Activated CD4-positive, alpha-beta memory T cell treated with anti-CD3 and anti-CD28 coated beads, Interleukin-2, amount 10 ng/mL, durations not matched to agents 7 days and 5 days (primary cell): Measurements from ENCODE around the gene STX10. TPM values are rescaled to one million over a fixed set of nuclear protein-coding genes. Genes with fewer than 3 reads are reported as not detected.

Experiments
- CTCF ChIA-PET: fragments of 350-600 bp; sonication (Branson Sonifier 250); formaldehyde crosslinking; loops from one replicate; lab custom pipeline; 2021; ENCODE audit warnings: antibody characterized with exemption, inconsistent platforms; lab: Charles Lee
- POLR2A ChIA-PET: fragments of 350-600 bp; sonication (Branson Sonifier 250); formaldehyde crosslinking; loops from one replicate; lab custom pipeline; 2021; ENCODE audit warnings: antibody characterized with exemption; lab: Charles Lee
- DNase-seq: peaks from one replicate; pipeline ENCODE4 v3.0.0-alpha.2; 2020
- H3K27ac Mint-ChIP-seq: one replicate; pipeline ENCODE4 v1.8.0; 2021; ENCODE audit warnings: mild to moderate bottlenecking, mixed read lengths
- H3K27me3 Mint-ChIP-seq: one replicate; pipeline ENCODE4 v1.8.0; 2021; ENCODE audit warnings: mixed read lengths
- H3K36me3 Mint-ChIP-seq: one replicate; pipeline ENCODE4 v1.8.0; 2021; ENCODE audit warnings: low read depth, mixed read lengths
- H3K4me1 Mint-ChIP-seq: one replicate; pipeline ENCODE4 v1.8.0; 2021; ENCODE audit warnings: mixed read lengths
- H3K4me3 Mint-ChIP-seq: one replicate; pipeline ENCODE4 v1.8.0; 2021; ENCODE audit warnings: mild to moderate bottlenecking, mixed read lengths
- H3K9me3 Mint-ChIP-seq: one replicate; pipeline ENCODE4 v1.8.0; 2021; ENCODE audit warnings: mixed read lengths
- total RNA-seq, 2 experiments: library from RNA; stranded (reverse); gene quantifications; one replicate each; pipeline ENCODE4 v1.2.3, GENCODE V29; 2021

Gene STX10
- total RNA-seq, 2 experiments from 2014 or later, result 69.0 to 72.2 TPM

DNA sequence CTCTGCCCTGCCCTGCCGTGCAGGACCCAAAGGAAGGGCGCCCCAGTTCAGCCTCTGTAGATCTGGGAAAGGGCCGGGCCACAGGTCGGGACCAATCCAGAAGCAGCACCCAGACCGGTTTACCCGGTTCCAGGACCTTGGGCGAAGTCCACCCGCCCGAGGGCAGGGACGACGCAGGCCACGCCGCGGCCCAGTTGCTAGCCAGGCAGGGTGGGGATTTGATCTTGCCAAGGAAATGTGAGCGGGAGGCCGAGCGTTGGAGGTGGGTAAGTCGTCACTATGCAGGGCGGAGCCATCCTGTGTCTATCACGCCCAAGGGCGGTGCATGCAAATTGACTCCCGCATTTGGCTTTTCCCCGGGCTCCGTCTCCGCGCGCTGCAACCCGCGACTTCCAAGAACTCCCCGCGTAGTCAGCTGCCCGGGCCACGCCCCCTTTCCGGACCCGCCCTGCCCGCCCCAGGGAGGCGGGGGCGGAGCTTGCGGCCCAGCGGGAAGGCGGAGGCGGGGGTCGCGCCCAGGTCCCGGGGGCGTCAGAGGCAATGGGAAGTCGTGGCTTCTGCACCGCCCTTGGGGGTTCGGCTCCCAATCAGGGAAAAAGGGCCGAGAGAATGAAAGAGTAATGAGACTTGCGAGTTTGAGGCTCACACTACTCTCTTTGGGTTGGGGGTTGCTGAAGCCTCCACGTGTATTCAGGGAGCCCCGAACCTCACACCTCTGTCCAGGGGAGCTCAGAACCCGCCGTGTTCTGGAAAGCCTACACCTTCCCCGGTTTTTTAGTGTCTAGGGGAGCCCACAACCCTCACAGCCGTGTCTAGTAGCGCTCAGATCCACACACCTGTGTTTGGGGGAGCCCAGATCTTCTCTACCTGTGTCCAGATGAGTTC, 12.8 kb upstream of the STX10 start:
- Mint-ChIP-seq H3K4me1 (peaks cover 77% of the 10 kb centered on the region), H3K9me3 (no peaks in the 10 kb centered on the region), H3K27ac (peak overlapping the region; percentile 99), H3K4me3 (peak overlapping the region; percentile 89), H3K27me3 (no peaks in the 10 kb centered on the region), H3K36me3 (peaks cover 19% of the 10 kb centered on the region)
- ChIA-PET POLR2A (interaction anchor here (0.6 to 12.6 kb wide), 15 partner anchors 6 to 683 kb away, joined by 3 to 335 read pairs (median 9); partner anchors contain the start of genes IER2, NACC1, STX10 and TRMT1), CTCF (interaction anchor here (0.9 to 2.1 kb wide), 4 partner anchors 8 to 198 kb away, joined by 3 to 12 read pairs (median 5); no protein-coding TSS in a partner anchor)
- peak; percentile 94 for DNase-seq

DNA sequence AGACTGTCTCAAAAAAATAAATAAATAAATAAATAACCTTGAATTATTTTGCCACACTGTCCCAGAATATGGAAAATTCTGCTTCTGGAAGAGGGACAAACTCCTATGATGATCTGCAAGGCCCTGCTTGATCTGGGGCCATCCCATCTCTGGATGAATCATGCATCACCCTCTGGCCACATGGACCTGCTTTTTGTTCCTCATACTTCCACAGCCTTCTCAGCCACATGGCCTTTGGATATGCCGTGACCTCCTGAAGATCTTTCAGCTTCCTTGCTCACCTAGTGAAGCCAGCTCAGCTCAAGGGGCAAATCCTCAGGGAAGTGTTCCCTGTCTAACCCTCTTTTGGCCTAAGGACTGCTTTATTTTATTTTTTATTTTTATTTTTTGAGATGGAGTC, 10.4 kb upstream of the STX10 start:
- no peak for DNase-seq
- ChIA-PET POLR2A (interaction anchor here (1.0 to 12.6 kb wide), 2 partner anchors 9 to 43 kb away, joined by 4 to 335 read pairs; partner anchors contain the start of genes IER2, NACC1 and STX10), CTCF (interaction anchor here (0.9 to 1.1 kb wide), 2 partner anchors 22 to 35 kb away, joined by 3 to 4 read pairs; no protein-coding TSS in a partner anchor)
- Mint-ChIP-seq H3K4me1 (peaks cover 76% of the 10 kb centered on the region), H3K27ac (peak overlapping the region; percentile 54), H3K27me3 (no peaks in the 10 kb centered on the region), H3K4me3 (peak overlapping the region; percentile 41), H3K9me3 (no peaks in the 10 kb centered on the region), H3K36me3 (peaks cover 20% of the 10 kb centered on the region)

DNA sequence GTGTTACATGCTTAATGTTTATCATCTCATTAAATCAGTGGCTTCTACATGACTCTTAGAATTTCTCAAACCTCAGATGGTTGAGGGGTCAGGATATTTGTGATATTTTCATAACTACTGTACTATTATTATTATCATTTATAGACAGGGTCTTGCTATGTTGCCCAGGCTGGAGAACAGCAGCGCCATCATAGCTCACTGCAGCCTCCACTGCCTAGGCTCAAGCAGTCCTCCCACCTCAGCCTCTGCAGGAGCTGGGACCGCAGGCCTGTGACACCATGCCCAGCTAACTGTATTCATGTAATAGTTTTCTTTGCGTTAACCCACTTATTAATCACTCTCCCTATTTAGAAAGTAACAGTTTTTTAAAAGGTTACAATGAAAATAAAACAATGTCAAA, 9.5 kb upstream of the STX10 start:
- CTCF ChIA-PET, result no interaction called here
- peaks cover 68% of the 10 kb centered on the region for H3K4me1 Mint-ChIP-seq
- H3K27ac Mint-ChIP-seq, result peak overlapping the region; percentile 56
- DNase-seq, result no peak
- peaks cover 27% of the 10 kb centered on the region for H3K36me3 Mint-ChIP-seq
- POLR2A ChIA-PET, result interaction anchor here (1.7 to 12.6 kb wide), 3 partner anchors 7 to 42 kb away, joined by 4 to 335 read pairs (median 260); partner anchors contain the start of genes IER2, NACC1 and STX10
- no peaks in the 10 kb centered on the region for H3K27me3 Mint-ChIP-seq
- peak overlapping the region; percentile 18 for H3K4me3 Mint-ChIP-seq
- no peaks in the 10 kb centered on the region for H3K9me3 Mint-ChIP-seq

DNA sequence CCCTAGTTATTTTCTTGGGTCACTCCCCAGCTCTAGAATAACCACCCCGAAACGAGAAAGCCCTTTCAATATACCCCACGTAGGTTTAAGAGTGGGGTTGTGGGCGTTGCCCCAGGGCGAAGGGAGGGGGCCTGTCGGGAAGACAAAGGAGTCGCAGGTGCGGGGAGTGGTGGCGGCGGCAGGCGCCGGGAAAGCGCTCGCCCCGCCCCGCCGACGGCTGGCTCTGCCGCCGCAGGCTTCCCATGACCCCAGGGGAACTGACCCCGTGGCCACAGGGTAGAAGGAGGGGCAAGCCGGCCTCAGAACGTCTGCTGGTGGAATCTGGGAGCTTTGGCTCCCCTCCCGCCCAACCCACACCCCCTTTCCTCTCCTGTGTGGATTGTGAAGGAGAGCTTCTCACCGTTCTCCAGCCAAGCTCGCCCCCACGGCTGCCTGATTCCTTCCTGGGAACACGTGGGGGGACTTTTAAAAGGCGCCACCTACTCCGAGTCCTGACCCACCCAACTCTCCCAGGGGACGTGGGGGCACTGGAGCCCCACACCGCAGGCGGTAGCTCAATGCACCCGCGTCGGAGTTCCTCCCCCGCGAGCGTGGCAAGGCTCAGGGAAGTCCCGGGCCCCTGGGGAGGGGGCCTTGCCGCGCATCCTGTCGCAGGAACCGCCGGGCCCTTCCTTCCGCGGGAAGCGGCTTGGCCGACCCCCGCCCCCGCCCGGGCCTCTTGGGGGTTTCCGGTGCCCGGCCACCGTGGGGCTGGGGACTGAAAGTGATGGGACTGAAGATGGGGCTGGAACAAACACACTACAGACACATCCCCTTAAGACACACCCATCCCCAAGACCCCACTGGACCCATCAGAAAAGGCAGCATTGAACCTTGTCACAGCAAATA, 5.5 kb upstream of the STX10 start:
- Mint-ChIP-seq H3K36me3 (peaks cover 45% of the 10 kb centered on the region), H3K27ac (peak overlapping the region; percentile 99), H3K9me3 (no peaks in the 10 kb centered on the region), H3K4me3 (peak overlapping the region; percentile 95), H3K27me3 (no peaks in the 10 kb centered on the region), H3K4me1 (peaks cover 47% of the 10 kb centered on the region)
- peak; percentile 84 for DNase-seq
- ChIA-PET CTCF (interaction anchor here (0.7 to 4.7 kb wide), 10 partner anchors 8 to 122 kb away, joined by 3 to 36 read pairs (median 6); no protein-coding TSS in a partner anchor), POLR2A (interaction anchor here (0.7 to 6.6 kb wide), 25 partner anchors 11 to 1262 kb away, joined by 3 to 260 read pairs (median 7); partner anchors contain the start of genes JUNB and NACC1)

DNA sequence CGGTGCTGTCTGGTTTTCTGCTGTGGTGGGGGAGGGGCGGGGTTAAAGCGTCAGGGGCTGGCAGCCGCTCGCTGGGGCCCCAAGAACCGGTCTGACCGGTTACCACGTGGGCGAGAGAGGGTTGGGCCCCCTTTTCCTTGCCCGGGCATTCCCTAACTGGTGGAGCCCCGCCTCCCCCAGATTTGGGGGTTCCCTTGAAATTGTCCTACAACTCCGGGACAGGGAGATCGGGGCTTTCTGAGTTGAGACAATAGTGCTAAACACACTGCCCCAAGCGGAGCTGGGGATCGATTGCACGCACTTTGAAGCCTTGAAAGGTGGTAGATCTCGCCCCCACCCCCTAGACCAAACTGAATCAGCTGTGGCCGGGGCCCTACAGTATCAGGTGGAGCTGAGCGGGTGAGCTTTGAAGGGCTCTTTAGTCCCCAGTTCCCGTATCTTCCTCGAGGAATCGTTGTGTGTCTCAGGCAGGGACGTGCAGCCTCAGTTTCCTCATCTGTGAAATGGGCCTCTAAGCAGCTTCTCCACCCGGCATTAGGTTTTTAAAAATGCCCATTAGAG, 4.8 kb upstream of the STX10 start:
- no peaks in the 10 kb centered on the region for H3K9me3 Mint-ChIP-seq
- H3K27me3 Mint-ChIP-seq, result no peaks in the 10 kb centered on the region
- H3K27ac Mint-ChIP-seq, result peak overlapping the region; percentile 99
- DNase-seq, result peak; percentile 81
- peaks cover 44% of the 10 kb centered on the region for H3K4me1 Mint-ChIP-seq
- ChIA-PET CTCF (interaction anchor here (0.7 to 4.7 kb wide), 9 partner anchors 9 to 123 kb away, joined by 3 to 36 read pairs (median 7); no protein-coding TSS in a partner anchor), POLR2A (interaction anchor here (0.7 to 6.6 kb wide), 23 partner anchors 12 to 1263 kb away, joined by 3 to 260 read pairs (median 7); partner anchors contain the start of genes JUNB and NACC1)
- peaks cover 49% of the 10 kb centered on the region for H3K36me3 Mint-ChIP-seq
- H3K4me3 Mint-ChIP-seq, result peak overlapping the region; percentile 95

DNA sequence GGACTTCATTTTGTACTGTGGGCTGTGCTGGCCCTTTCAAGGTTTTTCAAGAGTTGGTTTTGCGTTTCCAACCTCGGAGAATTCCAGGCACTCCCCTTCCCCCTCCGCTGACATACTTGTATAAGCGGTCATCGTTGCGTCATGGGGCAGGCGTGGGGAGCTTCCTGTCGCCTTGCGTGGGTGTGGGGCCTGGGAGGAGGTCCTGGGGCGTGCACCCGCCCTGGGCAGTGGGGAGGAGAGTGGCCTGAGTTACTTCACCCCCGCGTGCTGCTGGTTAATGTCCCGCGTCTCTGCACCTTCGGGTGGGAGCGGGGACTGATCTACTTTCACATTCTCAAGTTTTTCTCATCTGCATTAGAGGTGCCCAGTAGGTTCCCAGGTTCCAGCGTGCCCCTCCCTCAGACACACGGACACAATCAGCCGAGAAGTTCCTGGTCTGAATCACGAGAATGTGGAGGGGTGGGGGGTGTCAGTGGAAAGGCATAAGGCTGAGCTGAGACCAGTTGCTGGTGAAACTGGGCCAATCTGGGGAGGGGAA, 4.1 kb upstream of the STX10 start:
- Mint-ChIP-seq H3K27me3 (no peaks in the 10 kb centered on the region), H3K4me3 (peak overlapping the region; percentile 95), H3K36me3 (peaks cover 48% of the 10 kb centered on the region), H3K4me1 (peaks cover 41% of the 10 kb centered on the region), H3K27ac (peak overlapping the region; percentile 99), H3K9me3 (no peaks in the 10 kb centered on the region)
- DNase-seq, result peak; percentile 67
- CTCF ChIA-PET, result interaction anchor here (1.7 to 4.7 kb wide), 3 partner anchors 10 to 40 kb away, joined by 12 to 36 read pairs (median 29); no protein-coding TSS in a partner anchor
- POLR2A ChIA-PET, result interaction anchor here (0.9 to 6.6 kb wide), 14 partner anchors 13 to 687 kb away, joined by 3 to 260 read pairs (median 9); partner anchors contain the start of gene NACC1

DNA sequence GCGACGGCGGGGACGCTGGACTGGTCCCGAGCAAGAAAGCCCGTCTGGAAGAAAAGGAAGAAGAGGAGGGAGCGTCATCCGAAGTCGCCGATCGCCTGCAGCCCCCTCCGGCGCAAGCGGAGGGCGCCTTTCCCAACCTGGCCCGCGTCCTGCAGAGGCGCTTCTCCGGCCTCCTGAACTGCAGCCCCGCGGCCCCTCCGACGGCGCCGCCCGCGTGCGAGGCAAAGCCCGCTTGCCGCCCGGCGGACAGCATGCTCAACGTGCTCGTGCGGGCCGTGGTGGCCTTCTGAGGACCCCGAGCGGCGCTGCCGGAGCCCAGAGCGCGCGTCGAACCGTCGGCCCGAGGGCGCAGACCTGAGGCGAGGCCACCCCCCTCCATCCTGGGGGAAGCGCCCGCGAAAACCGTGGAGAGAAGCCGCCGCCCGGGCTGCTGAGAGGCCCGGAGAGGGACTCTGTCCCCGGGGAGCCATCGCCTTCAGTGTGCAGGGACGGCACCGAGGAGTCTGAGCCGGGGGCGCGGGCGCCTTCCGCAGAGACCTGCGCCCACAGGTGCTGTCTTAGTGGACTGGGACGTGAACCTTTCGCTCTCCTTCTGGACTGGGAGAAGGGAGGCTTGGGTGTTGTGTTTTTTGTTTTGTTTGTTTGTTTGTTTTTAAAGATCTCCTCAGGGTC, 3.5 kb upstream of the STX10 start:
- H3K36me3 Mint-ChIP-seq, result peaks cover 48% of the 10 kb centered on the region
- no peaks in the 10 kb centered on the region for H3K27me3 Mint-ChIP-seq
- H3K9me3 Mint-ChIP-seq, result no peaks in the 10 kb centered on the region
- H3K27ac Mint-ChIP-seq, result peak overlapping the region; percentile 99
- ChIA-PET CTCF (interaction anchor here (1.2 to 4.4 kb wide), 6 partner anchors 11 to 188 kb away, joined by 3 to 29 read pairs (median 10); no protein-coding TSS in a partner anchor), POLR2A (interaction anchor here (1.0 to 6.6 kb wide), 24 partner anchors 12 to 693 kb away, joined by 3 to 335 read pairs (median 10); partner anchors contain the start of genes GCDH, NACC1 and TRMT1)
- no peak for DNase-seq
- H3K4me3 Mint-ChIP-seq, result peak overlapping the region; percentile 95
- peaks cover 43% of the 10 kb centered on the region for H3K4me1 Mint-ChIP-seq

DNA sequence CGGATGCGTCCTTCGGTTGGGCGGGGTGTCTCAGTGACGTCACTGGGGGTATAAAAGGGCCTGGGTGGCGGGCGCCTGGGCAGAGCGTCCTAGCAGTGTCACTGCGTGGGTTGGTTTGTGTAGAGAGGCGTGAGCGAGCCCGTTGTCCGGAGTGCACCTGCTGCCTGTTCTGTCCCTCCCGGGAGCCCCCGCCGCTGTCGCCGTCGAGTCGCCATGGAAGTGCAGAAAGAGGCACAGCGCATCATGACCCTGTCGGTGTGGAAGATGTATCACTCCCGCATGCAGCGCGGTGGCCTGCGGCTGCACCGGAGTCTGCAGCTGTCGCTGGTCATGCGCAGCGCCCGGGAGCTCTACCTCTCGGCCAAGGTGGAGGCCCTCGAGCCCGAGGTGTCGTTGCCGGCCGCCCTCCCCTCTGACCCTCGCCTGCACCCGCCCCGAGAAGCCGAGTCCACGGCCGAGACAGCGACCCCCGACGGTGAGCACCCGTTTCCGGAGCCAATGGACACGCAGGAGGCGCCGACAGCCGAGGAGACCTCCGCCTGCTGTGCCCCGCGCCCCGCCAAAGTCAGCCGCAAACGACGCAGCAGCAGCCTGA, 2.9 kb upstream of the STX10 start:
- Mint-ChIP-seq H3K27ac (peak overlapping the region; percentile 99), H3K27me3 (no peaks in the 10 kb centered on the region), H3K4me3 (peak overlapping the region; percentile 95), H3K9me3 (no peaks in the 10 kb centered on the region), H3K4me1 (peaks cover 40% of the 10 kb centered on the region), H3K36me3 (peaks cover 42% of the 10 kb centered on the region)
- peak; percentile 97 for DNase-seq
- CTCF ChIA-PET, result interaction anchor here (0.7 to 2.0 kb wide), 8 partner anchors 11 to 188 kb away, joined by 3 to 21 read pairs (median 8); partner anchors contain the start of gene NACC1
- POLR2A ChIA-PET, result interaction anchor here (0.8 to 5.0 kb wide), 36 partner anchors 12 to 694 kb away, joined by 3 to 335 read pairs (median 5); partner anchors contain the start of genes CALR, GCDH, LYL1 and NACC1

DNA sequence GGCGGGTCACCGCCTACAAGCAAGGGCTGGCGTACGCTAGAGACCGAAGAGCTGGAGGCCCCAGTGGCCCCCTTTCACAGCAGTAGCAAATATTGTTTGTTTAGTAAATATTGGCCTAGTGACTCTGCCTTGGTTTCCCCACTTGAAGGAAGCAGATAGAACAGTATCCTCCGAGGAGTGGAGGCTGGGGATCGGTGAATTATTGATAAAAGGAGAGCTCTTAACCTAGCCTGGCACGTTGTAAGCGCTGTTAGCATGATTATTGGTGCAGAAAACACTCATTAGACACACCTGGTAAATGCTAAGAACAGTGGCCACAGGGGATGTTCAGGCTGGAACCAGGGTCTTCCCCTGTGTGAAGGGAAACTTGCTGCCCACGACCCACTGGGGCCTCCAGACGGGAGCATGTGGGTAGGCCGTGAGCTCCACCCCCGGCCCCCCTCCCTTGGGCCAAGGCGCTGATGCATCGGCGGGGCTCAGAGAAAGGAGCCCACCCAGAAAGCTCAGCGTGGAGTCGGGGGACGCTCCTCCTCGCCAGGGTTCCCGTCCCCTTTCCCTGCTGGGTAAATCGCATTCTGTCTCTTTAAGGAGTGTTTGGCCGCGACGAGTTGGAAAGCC, 2.3 kb upstream of the STX10 start:
- peak overlapping the region; percentile 99 for H3K27ac Mint-ChIP-seq
- H3K27me3 Mint-ChIP-seq, result no peaks in the 10 kb centered on the region
- peak overlapping the region; percentile 95 for H3K4me3 Mint-ChIP-seq
- peaks cover 42% of the 10 kb centered on the region for H3K36me3 Mint-ChIP-seq
- ChIA-PET CTCF (interaction anchor here (0.6 to 2.0 kb wide), 12 partner anchors 12 to 436 kb away, joined by 3 to 21 read pairs (median 6); partner anchors contain the start of gene NACC1), POLR2A (interaction anchor here (0.7 to 5.0 kb wide), 38 partner anchors 13 to 694 kb away, joined by 3 to 335 read pairs (median 5); partner anchors contain the start of genes CALR, GCDH, LYL1 and NACC1)
- peaks cover 35% of the 10 kb centered on the region for H3K4me1 Mint-ChIP-seq
- no peaks in the 10 kb centered on the region for H3K9me3 Mint-ChIP-seq
- DNase-seq, result no peak
